ENCODE measurements around the gene BBS5.
"Not testable (repeated sequence)": the region's sequence is repeated elsewhere in the genome, so short reads cannot be mapped to it uniquely, and the experiment has no call there.

BBS5 gene

DNA sequence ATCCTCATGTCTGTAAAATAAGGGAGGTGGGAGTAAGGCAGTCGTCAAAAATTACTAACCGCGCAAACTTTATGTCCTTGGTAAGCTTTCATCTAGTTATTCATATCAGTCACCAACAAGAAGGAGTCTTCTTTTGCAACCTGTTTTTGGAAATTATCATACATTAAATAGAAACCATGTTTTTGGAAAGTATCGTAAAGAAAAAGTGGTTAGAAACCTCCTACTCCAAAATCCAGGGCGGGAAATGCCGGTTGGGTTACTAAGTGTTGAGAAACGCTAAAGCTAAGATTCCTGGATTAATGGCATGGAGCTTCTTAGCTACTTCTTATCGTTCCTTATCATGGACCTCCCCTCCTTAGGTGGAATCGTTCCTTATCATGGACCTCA, 778 bp downstream of the BBS5 start:
- H3K4me3 ChIP-seq (ENCODE audit: low read depth, low read length) = peak overlapping the region; percentile 57
- no peak for DNase-seq (ENCODE audit: low read depth)

DNA sequence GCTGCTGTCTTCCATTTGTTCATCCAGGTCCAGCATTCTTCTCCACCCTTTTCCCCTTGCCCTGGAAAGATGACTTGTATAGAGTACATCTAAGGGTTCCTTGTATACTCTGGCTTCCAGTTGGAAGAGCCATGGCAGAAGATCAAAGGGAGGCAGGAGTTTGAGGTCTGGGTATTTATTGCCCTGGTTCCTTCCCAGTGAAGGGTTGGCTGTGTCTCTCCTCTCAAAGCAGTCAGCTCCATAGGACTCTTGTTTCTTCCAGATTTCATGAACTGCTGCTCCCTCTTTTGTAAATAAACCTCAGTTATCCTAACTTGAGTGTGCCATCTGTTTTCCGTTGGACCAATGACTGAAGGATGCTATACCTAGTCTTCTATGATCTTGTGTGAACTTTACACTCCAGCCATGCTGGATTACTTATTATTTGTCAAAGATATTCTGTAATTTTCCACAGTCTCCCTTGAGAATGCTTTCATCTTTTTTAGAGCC, 6.4 kb downstream of the BBS5 start:
- no peak for DNase-seq (ENCODE audit: low read depth)
- no peak overlapping the region for H3K4me3 ChIP-seq (ENCODE audit: low read depth, low read length)

DNA sequence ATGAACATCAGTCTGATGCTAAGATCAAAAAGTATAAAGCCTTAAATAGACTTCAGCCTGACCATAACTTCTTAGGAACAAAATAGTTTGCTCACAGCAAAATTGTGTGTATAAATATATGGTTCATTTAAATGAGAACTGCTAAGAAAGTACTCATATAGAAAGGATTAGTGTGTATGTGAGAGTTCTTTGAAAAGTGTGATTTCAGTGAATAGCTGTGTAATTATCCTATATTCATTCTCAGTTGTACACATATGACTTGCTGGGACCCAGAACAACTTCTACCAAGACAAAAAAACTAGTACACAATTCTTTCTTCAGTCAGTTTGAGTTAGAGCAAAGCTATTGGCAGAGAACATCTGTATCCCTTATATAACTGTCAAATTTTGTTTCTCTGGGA, 7.2 kb downstream of the BBS5 start:
- no peak for DNase-seq (ENCODE audit: low read depth)
- no peak overlapping the region for H3K4me3 ChIP-seq (ENCODE audit: low read depth, low read length)

DNA sequence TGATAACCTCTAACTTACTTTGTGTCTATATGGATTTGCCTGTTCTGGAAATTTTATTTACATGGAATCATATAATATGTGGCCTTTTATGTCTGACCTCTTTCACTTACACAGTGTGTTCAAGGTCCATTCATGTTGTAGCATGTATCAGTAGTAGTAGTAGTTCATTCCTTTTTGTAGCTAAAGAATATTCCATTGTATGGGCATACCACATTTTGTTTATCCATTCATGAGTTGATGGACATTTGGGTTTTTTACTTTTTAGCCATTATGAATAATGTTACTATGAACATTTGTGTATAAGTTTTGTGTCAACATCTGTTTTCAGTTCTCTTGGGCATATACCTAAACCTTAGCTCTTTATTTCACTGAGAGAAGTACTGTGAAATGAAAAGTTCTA, 11.5 kb downstream of the BBS5 start:
- H3K4me3 ChIP-seq (ENCODE audit: low read depth, low read length) = no peak overlapping the region
- no peak for DNase-seq (ENCODE audit: low read depth)

DNA sequence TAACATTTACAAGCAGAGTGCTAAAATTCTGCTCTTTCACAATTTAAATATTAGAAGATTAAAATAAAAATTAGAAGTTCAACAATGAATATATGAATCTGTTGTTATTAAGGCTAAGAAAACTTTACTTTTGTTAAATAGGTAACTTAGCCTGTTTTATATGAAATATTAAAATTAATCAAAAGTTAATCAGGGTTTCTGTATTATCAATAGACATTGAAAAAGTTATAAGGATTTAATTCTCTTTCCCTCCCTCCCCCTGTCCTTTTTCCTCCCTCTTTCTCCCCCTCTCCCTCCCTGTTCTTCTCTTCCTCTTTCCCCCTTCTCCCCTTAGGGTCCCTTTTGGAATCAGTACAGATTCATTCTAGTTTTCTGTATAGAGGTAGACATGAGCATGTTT, 12.1 kb downstream of the BBS5 start:
- H3K4me3 ChIP-seq (ENCODE audit: low read depth, low read length) = no peak overlapping the region
- DNase-seq (ENCODE audit: low read depth) = no peak

DNA sequence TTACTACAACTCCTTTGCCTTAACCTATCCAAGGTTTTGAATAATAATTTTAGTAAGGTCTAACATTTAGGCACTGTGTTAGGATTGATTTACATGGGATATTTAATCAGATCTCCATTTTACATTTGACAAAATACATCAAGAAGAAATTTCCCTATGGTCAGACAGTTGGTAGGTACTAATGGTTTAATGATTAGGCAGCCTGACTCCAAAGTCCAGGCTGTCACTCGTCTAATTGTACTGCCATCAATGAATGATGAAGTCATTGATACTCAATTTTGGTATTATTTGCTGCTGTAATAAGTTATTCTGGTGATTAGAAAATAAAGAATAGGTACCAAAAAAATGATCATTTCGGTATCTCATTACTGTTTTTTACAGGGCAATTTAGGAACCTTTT, 14.1 kb downstream of the BBS5 start:
- no peak overlapping the region for H3K4me3 ChIP-seq (ENCODE audit: low read depth, low read length)
- no peak for DNase-seq (ENCODE audit: low read depth)

DNA sequence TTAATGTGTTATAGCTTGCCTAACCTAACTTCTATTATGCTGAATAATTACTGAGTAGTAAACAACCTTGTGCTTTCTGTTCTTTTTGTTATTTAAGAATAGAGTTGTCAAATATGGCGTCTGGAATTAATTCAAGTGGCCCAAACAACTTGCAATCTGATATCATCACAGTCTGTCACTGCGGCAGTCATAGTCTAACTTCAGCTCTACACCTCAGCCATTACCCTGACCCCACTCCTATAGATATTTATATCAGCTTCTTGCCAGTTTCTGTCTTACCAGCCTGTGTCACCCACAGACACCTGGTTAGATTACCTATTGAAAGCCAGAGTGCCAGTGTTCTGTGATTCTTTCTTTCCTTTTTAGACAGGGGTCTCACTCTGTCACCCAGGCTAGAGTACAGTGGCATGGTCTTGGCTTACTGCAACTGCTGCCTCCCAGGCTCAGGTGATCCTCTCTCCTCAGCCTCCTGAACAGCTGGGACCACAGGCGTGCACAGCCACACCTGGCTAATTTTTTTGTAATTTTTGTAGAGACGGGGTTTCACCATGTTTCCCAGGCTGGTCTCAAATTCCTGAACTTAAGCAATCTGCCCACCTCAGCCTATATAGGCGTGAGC, 16.1 kb downstream of the BBS5 start:
- no peak overlapping the region for H3K4me3 ChIP-seq (ENCODE audit: low read depth, low read length)

DNA sequence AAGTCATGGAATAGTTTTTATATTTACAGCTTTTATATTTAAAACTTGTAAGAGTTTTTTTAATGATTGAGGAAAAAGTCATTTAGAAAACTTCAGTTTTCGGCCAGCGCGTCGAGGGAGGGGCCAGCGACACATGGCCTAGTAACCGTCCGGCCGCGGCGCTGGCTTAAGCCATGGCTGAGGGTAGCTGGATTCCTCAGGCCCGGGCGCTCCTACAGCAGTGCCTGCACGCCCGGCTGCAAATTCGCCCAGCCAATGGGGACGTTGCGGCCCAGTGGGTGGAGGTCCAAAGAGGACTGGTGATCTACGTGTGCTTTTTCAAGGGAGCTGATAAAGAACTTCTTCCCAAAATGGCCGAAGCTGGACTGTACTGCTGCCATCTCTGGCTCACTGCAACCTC, 25.4 kb downstream of the BBS5 start:
- no peak overlapping the region for H3K4me3 ChIP-seq (ENCODE audit: low read depth, low read length)
- DNase-seq (ENCODE audit: low read depth) = no peak

More for the DNA sequence above, 16.1 kb downstream of the BBS5 start:
- DNase-seq (ENCODE audit: low read depth) = no peak

DNA sequence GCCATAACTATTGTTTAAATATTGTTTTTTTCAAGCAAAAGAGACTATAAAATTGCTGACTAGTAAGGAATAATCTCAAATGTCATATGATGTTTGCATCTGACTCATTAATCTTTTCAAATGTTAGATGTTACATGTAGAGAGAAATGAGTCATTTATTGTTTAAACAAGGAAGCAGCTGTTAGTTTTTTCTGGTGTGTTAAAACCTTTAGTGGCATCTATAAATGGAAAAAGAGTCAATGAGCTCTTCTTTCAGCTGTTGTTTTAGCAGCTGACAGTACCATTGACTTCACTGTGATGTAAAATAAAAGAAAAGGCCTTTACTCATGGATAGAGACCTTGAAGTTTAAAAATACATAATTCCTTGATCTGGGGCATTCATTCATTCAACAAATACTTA, 28.4 kb downstream of the BBS5 start:
- peak; percentile 52 for DNase-seq (ENCODE audit: low read depth)
- no peak overlapping the region for H3K4me3 ChIP-seq (ENCODE audit: low read depth, low read length)

DNA sequence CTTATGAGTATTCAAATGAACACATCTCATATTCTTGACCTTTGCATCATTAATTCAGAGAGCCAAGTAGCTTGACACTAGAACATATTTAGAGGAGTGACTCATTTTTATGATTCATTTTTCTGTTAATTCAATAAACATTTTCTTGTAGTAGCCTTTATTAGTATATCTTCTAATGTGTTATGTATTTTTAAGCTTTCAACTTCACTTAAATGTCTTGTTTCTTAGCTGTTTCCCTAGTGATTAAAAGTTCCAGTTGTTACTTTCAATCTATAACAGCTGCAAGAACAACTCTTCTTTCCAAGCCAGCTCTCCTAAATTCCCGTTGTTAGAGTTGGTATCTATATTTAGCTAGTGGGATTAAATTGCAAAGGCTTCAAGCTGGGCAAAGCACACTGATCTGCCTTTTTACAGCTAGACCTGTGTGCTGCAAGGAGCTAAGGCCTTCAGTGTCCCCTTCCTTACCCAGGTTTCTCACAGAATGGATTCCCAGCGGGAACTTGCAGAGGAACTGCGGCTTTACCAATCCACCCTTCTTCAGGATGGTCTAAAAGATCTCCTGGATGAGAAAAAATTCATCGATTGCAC, 30.1 kb downstream of the BBS5 start, which contains the start of gene KLHL41:
Gene KLHL41, plus strand, starts transcription at position 405 of the 588 bp plus-strand sequence. Its CDS starts 77 bp downstream, at position 482.
- peak within 1 kb of the TSS; percentile 38 for H3K4me3 ChIP-seq (ENCODE audit: low read depth, low read length)
- DNase-seq (ENCODE audit: low read depth) = peak; percentile 47

DNA sequence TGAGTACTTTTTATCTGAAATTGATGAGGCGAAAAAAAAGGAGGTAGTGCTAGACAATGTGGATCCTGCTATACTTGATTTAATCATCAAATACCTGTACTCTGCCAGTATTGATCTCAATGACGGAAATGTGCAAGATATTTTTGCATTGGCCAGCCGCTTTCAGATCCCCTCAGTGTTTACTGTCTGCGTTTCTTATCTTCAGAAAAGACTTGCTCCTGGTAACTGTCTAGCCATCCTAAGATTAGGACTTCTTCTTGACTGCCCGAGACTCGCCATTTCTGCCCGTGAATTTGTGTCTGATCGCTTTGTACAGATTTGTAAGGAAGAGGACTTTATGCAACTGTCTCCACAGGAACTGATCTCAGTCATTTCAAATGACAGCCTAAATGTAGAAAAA, 30.7 kb downstream of the BBS5 start:
- no peak for DNase-seq (ENCODE audit: low read depth)
- peak overlapping the region; percentile 38 for H3K4me3 ChIP-seq (ENCODE audit: low read depth, low read length)

DNA sequence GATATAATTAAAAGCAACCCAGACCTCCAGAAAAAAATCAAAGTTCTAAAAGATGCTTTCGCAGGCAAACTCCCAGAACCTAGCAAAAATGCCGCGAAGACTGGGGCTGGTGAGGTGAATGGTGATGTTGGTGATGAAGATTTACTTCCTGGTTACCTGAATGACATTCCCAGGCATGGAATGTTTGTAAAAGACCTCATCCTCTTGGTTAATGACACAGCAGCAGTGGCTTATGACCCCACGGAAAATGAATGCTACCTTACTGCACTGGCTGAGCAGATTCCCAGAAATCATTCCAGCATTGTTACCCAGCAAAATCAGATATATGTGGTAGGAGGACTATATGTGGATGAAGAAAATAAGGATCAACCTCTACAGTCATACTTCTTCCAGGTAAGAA, 31.2 kb downstream of the BBS5 start:
- peak overlapping the region; percentile 38 for H3K4me3 ChIP-seq (ENCODE audit: low read depth, low read length)
- DNase-seq (ENCODE audit: low read depth) = no peak

DNA sequence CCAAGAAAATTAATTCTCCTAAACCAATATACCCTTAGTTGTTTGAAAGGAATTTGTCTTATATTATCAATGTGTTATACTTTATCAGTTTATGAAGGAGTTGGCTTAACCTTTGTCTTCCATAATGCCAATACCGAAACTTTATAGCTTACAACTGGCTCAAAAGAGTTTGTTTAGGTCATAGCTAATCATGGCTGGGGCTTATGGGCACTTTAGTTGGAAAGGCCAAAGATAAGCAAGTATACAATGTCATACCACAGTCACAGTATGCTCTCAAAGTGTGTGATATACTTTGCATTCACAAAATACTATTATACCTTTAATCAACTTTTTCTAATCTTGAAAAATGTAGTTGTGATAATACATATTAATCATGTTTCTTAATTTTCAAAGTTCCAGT, 32.5 kb downstream of the BBS5 start:
- DNase-seq (ENCODE audit: low read depth) = no peak
- H3K4me3 ChIP-seq (ENCODE audit: low read depth, low read length) = peak overlapping the region; percentile 38

DNA sequence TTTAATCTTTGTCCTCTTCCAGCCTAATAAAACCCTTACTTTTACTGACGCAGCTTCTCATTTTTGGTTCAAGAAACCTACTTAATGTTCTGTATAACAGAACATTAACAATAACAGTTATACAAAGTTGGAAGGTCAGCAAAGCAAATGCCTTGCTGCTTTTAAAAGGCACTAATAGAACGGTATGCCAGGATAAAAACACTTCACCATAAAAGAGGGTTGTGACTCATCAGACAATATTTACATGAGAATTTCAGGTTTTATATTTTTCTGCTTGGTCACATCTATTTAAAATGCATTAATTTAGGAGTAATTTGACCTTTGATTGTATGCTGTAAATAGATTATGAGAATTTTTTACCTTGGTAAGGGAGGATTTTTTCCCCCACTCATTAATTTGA, 33.2 kb downstream of the BBS5 start:
- DNase-seq (ENCODE audit: low read depth) = no peak
- peak overlapping the region; percentile 38 for H3K4me3 ChIP-seq (ENCODE audit: low read depth, low read length)

DNA sequence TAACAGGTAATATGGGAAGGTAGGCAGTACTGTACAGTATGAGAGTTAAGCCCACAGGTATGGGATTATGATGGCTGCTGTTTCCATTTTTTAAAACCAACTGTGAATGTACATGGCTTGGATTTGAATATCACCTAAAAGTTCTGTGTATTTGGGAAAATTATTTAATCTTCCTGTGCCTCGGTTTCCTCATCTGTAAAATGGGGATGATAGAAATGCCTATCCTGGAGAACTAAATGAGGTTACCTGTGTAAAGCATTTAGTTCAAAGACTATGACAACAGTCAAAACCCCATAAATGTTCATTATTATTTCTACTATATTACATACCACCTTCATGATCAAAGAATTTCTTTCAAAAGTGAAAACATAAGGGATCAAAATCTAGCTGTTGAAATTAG, 33.8 kb downstream of the BBS5 start:
- DNase-seq (ENCODE audit: low read depth) = no peak
- H3K4me3 ChIP-seq (ENCODE audit: low read depth, low read length) = peak overlapping the region; percentile 38

DNA sequence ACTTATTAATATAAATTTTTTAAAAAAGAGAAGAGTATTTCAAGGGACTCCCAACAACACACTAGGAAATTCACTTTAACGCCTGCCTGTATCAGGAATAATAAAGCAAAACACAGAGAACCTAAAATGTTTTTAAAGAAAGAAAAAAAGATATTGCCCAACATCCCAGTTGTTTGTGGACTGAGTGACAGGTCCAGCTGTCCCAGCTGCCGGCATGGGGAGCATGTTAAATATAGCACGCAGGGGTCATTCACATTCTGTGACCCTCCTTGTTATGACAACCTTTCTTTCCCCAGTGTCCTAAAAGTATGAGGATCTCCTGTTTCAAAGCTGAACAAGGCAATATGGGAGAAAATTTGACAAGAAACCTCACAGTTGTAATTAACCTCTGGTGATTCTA, 34.6 kb downstream of the BBS5 start:
- H3K4me3 ChIP-seq (ENCODE audit: low read depth, low read length) = peak overlapping the region; percentile 38
- DNase-seq (ENCODE audit: low read depth) = peak; percentile 39

DNA sequence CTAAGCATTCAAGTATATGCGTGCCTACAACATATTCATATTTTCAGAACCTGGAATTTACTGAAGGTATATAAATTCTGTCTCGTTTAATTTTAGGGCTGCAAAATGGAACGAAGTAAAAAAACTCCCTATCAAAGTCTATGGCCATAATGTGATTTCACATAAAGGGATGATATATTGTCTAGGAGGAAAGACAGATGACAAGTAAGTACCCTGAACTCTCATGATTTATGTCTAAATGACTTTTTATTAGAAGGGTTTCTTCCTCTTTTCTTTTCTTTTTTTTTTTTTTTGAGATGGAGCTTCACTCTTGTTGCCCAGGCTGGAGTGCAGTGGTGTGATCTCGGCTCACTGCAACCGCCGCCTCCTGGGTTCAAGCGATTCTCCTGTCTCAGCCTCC, 35.5 kb downstream of the BBS5 start:
- DNase-seq (ENCODE audit: low read depth); H3K4me3 ChIP-seq (ENCODE audit: low read depth, low read length): not testable (repeated sequence)

DNA sequence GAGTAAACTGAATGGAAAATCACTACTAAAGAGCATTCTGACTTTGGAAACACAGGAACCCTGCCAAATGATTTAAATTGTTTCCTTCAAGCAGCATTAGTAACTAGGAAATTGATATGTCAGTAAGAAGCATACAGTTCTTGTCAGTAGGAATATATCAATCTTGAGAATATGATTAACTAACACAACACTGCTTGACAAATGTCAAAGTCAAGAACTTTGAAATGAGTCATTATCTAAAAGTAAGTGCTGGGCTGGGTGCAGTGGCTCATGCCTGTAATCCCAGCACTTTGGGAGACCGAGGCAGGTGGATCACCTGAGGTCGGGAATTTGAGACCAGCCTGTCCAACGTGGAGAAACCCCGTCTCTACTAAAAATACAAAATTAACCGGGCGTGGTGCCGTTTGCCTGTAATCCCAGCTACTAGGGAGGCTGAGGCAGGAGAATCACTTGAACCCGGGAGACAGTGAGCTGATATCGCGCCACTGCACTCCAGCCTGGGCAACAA, 37.2 kb downstream of the BBS5 start:
- not testable (repeated sequence) for DNase-seq (ENCODE audit: low read depth); H3K4me3 ChIP-seq (ENCODE audit: low read depth, low read length)

DNA sequence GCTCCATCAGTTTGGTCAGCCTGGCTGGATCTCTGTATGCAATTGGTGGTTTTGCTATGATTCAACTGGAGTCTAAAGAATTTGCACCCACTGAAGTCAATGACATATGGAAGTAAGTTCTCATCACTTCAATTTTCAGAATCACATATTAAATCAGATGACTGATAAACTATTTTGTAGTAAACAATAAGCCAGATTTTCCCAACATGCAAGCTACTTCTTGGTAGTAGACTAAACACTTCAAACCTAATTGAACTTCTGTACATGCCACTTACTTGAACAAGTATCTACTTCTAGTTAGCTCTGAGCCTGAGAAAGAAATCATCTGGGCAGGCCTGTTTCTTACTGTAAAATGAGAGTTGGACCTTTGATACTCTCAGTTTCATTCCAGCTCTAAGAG, 41.6 kb downstream of the BBS5 start:
- no peak for DNase-seq (ENCODE audit: low read depth)
- no peak overlapping the region for H3K4me3 ChIP-seq (ENCODE audit: low read depth, low read length)

DNA sequence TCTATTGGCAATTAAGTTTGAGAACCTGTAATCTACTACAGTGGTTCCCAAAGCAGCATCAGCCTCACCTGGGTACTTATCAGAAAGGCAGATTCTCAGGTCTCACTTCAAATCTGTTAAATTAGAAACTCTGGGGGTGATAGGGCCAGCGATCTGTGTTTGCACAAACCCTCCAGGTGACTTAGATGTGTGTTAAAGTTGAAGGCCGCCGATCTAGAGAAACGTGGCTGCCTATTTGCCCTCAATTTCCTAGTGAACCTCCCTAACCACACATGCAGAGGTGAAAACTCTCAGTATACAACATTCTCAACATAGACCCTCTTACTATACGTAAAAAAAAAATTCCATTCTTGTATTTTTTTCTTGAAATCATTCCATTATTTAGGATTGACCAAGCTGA, 44.4 kb downstream of the BBS5 start:
- H3K4me3 ChIP-seq (ENCODE audit: low read depth, low read length) = no peak overlapping the region
- no peak for DNase-seq (ENCODE audit: low read depth)

DNA sequence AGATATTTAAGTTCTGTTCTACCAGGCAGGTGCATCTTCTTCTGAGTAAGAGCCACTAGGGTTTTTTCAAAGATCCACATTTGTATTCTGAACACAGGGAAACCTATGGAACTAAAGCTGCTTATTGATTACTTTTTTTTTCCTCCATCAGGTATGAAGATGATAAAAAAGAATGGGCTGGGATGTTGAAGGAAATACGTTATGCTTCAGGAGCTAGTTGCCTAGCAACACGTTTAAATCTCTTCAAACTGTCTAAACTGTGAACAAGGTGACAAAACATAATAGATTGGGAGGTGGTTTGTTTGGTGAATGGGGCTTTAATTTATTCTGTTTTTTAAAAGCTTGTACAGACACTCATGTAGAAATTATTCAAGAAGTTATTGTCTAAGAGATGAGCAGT, 46.1 kb downstream of the BBS5 start:
- no peak overlapping the region for H3K4me3 ChIP-seq (ENCODE audit: low read depth, low read length)
- DNase-seq (ENCODE audit: low read depth) = no peak
